ENCODE results near the gene PUS7L.
"Not testable (repeated sequence)": the region's sequence is repeated elsewhere in the genome, so short reads cannot be mapped to it uniquely, and the experiment has no call there.

Gene PUS7L

GRCh38 chr12:43750814-43751213 lies 7.8 kb downstream of the PUS7L start:
- no peak for DNase-seq (ENCODE audit: low spot score)

- DNase-seq (ENCODE audit: low spot score) = no peak
These were observed 9.6 kb downstream of the PUS7L start for GRCh38 chr12:43749016-43749415.

- DNase-seq (ENCODE audit: low spot score) = no peak
These were observed 13.8 kb downstream of the PUS7L start for GRCh38 chr12:43744826-43745225.

DNA sequence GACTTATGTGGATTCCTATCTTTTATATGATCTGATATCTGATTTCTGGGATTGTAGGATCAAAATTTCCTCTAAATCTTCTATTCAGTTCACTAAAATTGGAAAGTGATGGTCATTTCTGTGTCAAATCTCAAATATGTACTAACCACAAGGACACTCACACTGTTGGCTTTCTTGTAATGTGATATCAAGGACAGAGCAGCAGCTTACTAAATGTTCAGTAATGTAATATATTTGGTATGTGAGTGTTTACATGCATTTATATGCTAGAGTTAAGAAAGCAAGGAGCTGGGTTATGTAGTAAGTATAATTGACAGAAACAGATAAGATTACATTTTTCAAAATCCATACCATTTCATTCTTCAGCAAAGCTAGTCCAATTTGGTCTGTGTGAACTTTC lies 16.5 kb downstream of the PUS7L start:
- peak; percentile 54 for DNase-seq (ENCODE audit: low spot score)

GRCh38 chr12:43740511-43741100 lies 18.0 kb downstream of the PUS7L start:
- DNase-seq (ENCODE audit: low spot score) = peak; percentile 39

DNA sequence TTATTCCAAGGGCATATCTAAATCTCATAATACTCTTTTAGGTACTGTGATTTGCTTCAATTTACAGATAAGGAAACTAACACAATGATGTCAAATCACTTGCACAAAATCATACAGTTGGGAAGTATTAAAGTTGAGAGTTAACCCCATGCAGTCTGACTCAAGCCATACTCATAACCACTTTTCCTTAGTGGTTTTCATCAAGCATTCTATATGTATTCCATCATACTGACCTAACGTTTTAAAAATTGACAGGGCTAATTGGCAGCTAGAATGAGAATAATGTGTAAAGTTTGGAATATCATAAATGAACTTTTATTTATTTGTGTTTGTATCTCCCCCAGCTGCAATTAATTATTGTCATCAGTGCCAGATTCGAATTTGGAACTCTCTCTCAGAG lies 20.9 kb downstream of the PUS7L start:
- DNase-seq (ENCODE audit: low spot score) = no peak

- DNase-seq (ENCODE audit: low spot score) = no peak
These were observed 21.6 kb downstream of the PUS7L start for GRCh38 chr12:43736927-43737440.

DNA sequence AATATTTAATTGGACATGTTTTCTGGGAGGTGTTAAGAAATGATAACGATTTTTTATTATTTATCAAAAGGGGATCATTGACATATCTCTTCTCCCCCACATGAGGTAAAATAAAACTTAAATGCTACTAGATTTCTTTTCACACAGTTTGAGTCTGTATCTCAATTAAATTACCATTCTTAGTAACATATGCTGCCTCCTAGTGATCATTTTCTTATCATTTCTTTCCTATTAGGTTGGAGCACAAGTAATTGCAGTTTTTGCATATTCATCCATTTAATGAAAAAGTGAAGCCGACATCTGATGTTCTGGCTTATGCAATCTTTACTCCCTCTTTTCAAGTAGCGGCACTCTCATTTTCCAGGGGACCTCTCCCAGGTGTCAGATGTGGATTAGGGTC lies 24.9 kb downstream of the PUS7L start:
- no peak for DNase-seq (ENCODE audit: low spot score)

DNA sequence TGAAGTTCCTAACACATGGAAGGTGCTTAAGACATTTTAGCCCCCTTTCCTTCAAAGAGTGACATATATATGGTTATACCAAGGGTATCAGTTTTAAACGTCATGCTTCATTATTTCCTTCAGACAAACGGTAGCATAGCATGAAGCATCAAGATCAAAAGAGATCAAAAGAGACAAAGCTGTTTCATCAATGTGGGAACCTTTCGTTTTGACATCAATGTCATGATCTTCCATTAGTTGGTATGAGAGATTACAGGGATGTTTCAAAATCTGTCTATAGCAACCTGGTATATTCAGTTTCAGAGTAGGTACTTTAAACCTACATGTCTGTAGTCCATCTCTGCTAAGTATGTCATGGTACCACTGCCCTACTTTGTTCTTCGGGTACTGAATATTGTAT lies 28.3 kb downstream of the PUS7L start:
- no peak for DNase-seq (ENCODE audit: low spot score)

- DNase-seq (ENCODE audit: low spot score) = no peak
These were observed 29.9 kb downstream of the PUS7L start for GRCh38 chr12:43728698-43729097.

- DNase-seq (ENCODE audit: low spot score) = no peak
These were observed 30.5 kb downstream of the PUS7L start for GRCh38 chr12:43728117-43728516.

GRCh38 chr12:43723134-43723533 lies 35.5 kb downstream of the PUS7L start:
- DNase-seq (ENCODE audit: low spot score) = no peak

- DNase-seq (ENCODE audit: low spot score) = no peak
These were observed 36.0 kb downstream of the PUS7L start for GRCh38 chr12:43722621-43723020.

GRCh38 chr12:43711348-43711747 lies 47.2 kb downstream of the PUS7L start:
- no peak for DNase-seq (ENCODE audit: low spot score)

DNA sequence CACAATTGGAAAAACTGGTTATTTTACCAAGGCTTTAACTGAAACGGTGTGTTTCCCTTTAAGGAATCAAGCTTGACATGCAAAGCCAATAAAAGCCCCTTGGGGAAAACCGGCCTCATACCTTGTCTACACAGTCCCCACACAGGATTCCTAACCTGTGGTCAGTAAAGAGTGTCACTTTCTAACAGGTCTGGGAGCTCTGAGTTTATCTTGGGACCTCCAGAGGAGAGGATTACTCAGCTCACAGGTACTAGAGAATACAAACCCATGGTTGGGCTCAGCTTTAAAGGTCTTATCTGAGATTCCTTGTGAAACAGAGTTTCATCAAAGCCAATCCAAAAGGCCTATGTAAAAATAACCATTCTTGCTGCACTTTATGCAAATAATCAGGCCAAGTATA lies 54.8 kb downstream of the PUS7L start:
- not testable (repeated sequence) for DNase-seq (ENCODE audit: low spot score)

DNA sequence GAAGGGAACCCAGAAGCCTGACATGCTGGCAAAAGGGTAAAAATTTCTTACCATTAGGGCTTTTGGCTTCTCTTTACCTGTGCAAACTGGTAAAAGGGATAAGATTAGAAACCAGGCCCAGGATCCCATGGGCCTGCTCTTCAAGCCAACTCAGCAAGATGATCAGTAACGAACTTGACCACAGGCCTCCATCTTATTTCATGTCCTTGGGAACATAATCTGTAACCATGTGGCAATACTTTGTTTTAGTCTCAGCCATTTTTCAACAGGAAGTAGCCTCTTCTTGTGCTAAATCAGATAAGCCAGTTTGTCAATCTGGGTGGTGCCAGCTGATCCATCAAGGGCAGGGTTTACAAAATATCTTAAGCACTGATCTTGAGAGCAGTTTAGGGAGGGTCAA lies 57.4 kb downstream of the PUS7L start:
- DNase-seq (ENCODE audit: low spot score) = not testable (repeated sequence)

DNA sequence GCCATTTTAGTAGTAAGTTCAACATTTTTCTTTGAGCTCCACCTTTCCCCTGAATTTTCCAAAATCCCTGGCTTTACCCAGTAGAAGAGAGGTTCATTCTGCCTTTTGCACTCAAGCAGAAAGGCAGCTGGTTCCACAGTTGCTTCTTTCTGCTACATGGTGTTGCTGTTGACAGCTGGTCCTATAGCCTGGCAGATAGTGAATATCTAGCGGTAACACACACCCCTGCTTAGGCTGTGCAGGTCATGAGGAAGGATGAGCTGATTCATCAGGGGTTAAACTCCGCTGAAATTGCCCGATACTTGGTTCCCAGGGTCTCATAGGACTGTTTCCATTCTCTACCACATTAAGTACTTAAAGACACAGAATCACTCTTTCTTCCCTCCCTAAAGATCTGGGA lies 62.4 kb downstream of the PUS7L start:
- DNase-seq (ENCODE audit: low spot score) = no peak

DNA sequence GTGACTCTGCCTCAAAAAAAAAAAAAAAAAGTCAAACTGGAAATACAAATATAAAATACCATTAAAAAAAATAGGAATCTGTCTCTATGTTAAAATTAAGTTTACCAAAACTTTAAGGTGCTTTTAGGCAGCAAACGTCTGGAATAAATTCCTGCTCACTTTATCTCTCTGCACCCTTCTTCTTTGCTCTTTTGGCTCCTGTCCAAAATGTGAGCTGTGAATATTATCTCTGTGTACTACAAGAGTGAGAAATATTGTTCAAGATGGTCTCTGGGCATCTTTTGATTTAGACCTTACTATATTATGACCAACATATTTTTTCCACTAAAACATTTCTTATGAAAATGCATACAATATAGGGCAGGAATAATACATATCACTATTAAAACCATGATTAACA lies 63.7 kb downstream of the PUS7L start:
- no peak for DNase-seq (ENCODE audit: low spot score)

DNA sequence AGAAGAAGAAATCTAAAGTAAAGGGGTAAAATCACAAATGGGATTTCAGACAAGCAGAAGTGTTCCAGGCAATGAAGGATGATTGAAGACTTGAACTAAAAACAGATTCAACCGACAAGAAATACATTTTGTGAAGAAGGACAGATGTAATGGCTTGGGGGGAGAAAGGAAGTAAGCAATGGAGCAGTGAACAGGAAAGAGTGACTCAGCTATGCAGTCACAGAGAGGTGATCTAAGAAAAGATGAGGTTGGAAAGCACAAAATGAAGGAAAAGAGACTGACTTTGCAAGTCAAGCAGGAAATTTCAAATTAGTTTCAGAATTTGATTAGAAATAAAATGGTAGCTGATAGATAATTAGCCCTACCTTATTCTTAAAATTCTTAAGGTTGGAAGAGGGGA lies 66.5 kb downstream of the PUS7L start:
- no peak for DNase-seq (ENCODE audit: low spot score)

GRCh38 chr12:43685491-43685890 lies 73.1 kb downstream of the PUS7L start:
- not testable (repeated sequence) for DNase-seq (ENCODE audit: low spot score)

- peak; percentile 19 for DNase-seq (ENCODE audit: low spot score)
These were observed 82.3 kb downstream of the PUS7L start for GRCh38 chr12:43676183-43676813.

DNA sequence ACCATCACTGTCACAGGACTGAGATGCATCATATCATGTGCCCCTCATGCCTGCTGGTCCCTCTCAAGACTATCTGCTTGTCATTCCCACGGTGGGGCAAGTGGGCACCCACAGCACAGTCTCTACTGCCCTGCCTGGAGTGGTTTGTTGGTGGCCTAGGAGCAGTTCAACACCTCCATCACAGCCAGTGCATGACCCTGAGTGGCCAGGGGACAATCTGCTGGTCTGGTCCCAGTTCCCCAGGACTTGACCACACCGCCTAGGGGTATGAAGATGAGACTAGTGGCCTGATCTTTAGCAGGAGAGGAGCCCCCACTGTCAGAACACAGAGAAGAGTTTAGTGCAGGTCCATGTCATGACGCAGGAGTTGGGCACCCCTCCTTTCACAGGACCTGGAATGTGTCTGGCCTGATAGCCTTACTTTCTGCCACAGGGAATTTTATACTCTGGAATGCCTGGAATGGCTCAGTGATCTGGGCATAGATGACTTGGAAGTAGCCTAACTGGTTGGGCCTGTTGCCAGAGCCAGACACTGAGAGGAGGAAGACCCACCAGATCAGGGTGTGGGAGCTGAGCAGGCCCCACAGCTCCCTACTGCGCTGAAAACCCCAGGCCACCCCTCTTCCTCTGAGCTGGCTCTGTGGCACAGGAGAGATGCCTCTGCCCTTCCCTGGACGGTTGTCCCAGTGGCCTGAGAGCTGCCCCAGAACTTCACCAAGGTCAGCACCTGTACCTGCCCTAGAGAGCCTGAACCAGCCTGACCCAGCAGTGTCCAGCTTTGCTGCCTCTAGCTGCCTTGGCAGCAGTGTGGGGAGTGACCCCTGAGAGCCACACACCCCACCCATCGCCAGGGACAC lies 83.3 kb downstream of the PUS7L start:
- DNase-seq (ENCODE audit: low spot score) = no peak

DNA sequence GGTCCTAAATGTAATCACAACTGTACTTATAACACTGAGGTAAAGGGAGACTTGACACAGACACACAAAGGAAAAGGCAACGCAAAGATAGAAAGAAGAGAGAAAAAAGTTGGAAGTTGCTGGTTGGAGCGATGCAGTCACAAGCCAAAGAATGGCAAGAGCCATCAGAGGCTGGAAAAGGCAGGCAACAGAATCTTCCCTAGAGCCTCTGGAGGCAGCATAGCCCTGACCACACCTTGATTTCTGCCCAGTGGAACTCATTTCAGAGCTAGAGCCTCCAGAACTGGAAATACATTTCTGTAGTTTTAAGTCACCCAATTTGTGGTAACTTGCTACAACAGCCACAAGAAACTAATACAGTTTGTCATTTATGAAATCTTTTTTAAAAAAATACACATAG lies 89.2 kb downstream of the PUS7L start:
- DNase-seq (ENCODE audit: low spot score) = no peak
